Stomach smooth muscle (tissue), 2 donors: ENCODE results near the gene HTN1.
"Not testable (repeated sequence)": the region's sequence is repeated elsewhere in the genome, so short reads cannot be mapped to it uniquely, and the experiment has no call there.

Experiments used
- H3K27ac ChIP-seq: one replicate; pipeline ENCODE4 v1.7.0; 2013; ENCODE audit warnings: mild to moderate bottlenecking, low read length, inconsistent platforms
- H3K27me3 ChIP-seq, 2 donors: one replicate each; pipeline ENCODE4 v1.7.0; 2013; ENCODE audit warnings: low read length in 2 of 2; ENCODE audit not compliant: insufficient read depth in 2 of 2, control insufficient read depth in 1 of 2
- H3K36me3 ChIP-seq, 2 donors: one replicate each; pipeline ENCODE4 v1.7.0; 2013; ENCODE audit warnings: low read length in 2 of 2; ENCODE audit not compliant: control insufficient read depth in 2 of 2, insufficient read depth in 2 of 2
- H3K4me1 ChIP-seq: one replicate; pipeline ENCODE4 v1.7.0; 2013; ENCODE audit warnings: low read length; ENCODE audit not compliant: control insufficient read depth, insufficient read depth
- H3K4me3 ChIP-seq, 2 donors: one replicate each; pipeline ENCODE4 v1.7.0; 2013; ENCODE audit warnings: low read length in 2 of 2
- H3K9ac ChIP-seq, 2 donors: one replicate each; pipeline ENCODE4 v1.7.0; 2013; ENCODE audit warnings: low read length in 2 of 2, mild to moderate bottlenecking in 1 of 2
- H3K9me3 ChIP-seq, 2 donors: one replicate each; pipeline ENCODE4 v1.7.0; 2013; ENCODE audit warnings: low read length in 2 of 2; ENCODE audit not compliant: control insufficient read depth in 2 of 2
- donor health status: healthy.
- donor health status: Pancreatic carcinoma.

HTN1 gene

GRCh38 chr4:70056534-70056933 lies 6.3 kb downstream of the HTN1 start:
- H3K36me3 ChIP-seq, H3K4me1 ChIP-seq, H3K27ac ChIP-seq, H3K9me3 ChIP-seq, H3K27me3 ChIP-seq, H3K4me3 ChIP-seq, H3K9ac ChIP-seq: not testable (repeated sequence)

- H3K4me3 ChIP-seq = no peak overlapping the region
- H3K27me3 ChIP-seq = no peaks in the 10 kb centered on the region
- no peaks in the 10 kb centered on the region for H3K4me1 ChIP-seq
- H3K9me3 ChIP-seq = no peaks in the 10 kb centered on the region
- no peak overlapping the region for H3K9ac ChIP-seq
- no peak overlapping the region for H3K27ac ChIP-seq
- no peaks in the 10 kb centered on the region for H3K36me3 ChIP-seq
These were observed 7.4 kb downstream of the HTN1 start for GRCh38 chr4:70057651-70058050.

GRCh38 chr4:70059149-70059548 lies 8.9 kb downstream of the HTN1 start:
- Histone ChIP-seq H3K4me1 (no peaks in the 10 kb centered on the region), H3K4me3 (no peak overlapping the region), H3K36me3 (no peaks in the 10 kb centered on the region), H3K9me3 (no peaks in the 10 kb centered on the region), H3K9ac (no peak overlapping the region), H3K27ac (no peak overlapping the region), H3K27me3 (no peaks in the 10 kb centered on the region)

GRCh38 chr4:70062000-70062399 lies 11.8 kb downstream of the HTN1 start:
- Histone ChIP-seq H3K4me1 (no peaks in the 10 kb centered on the region), H3K27ac (no peak overlapping the region), H3K4me3 (no peak overlapping the region), H3K27me3 (no peaks in the 10 kb centered on the region), H3K36me3 (no peaks in the 10 kb centered on the region), H3K9ac (no peak overlapping the region), H3K9me3 (no peaks in the 10 kb centered on the region)

GRCh38 chr4:70080205-70080604 lies 30.0 kb downstream of the HTN1 start:
- Histone ChIP-seq H3K4me1 (no peaks in the 10 kb centered on the region), H3K4me3 (no peak overlapping the region)

GRCh38 chr4:70099206-70099605 lies 49.0 kb downstream of the HTN1 start:
- H3K4me1 ChIP-seq = no peaks in the 10 kb centered on the region
- H3K27ac ChIP-seq = no peak overlapping the region
- no peaks in the 10 kb centered on the region for H3K36me3 ChIP-seq
- no peak overlapping the region for H3K4me3 ChIP-seq
- no peak overlapping the region for H3K9ac ChIP-seq
- H3K9me3 ChIP-seq = no peaks in the 10 kb centered on the region
- no peaks in the 10 kb centered on the region for H3K27me3 ChIP-seq

More at GRCh38 chr4:70080205-70080604, 30.0 kb downstream of the HTN1 start:
- Histone ChIP-seq H3K27me3 (no peaks in the 10 kb centered on the region), H3K9ac (no peak overlapping the region), H3K36me3 (no peaks in the 10 kb centered on the region), H3K9me3 (no peaks in the 10 kb centered on the region), H3K27ac (no peak overlapping the region)
